Activated CD4-positive, alpha-beta T cell treated with anti-CD3 and anti-CD28 coated beads, Interleukin-2, amount 10 ng/mL, durations not matched to agents 24 days and 14 days (primary cell): Measurements from ENCODE around the gene SPINDOC. TPM values are rescaled to one million over a fixed set of nuclear protein-coding genes. Genes with fewer than 3 reads are reported as not detected.

Experiments
- DNase-seq: peaks from one replicate; pipeline ENCODE4 v3.0.0; 2022
- H3K27ac Mint-ChIP-seq: one replicate; pipeline ENCODE4 v1.8.0; 2022; ENCODE audit warnings: mild to moderate bottlenecking, mixed read lengths
- H3K27me3 Mint-ChIP-seq: one replicate; pipeline ENCODE4 v1.8.0; 2022; ENCODE audit warnings: mixed read lengths
- H3K36me3 Mint-ChIP-seq: one replicate; pipeline ENCODE4 v1.8.0; 2022; ENCODE audit warnings: low read depth, mild to moderate bottlenecking, mixed read lengths
- H3K4me1 Mint-ChIP-seq: one replicate; pipeline ENCODE4 v1.8.0; 2021; ENCODE audit warnings: mixed read lengths
- H3K4me3 Mint-ChIP-seq: one replicate; pipeline ENCODE4 v1.8.0; 2022; ENCODE audit warnings: mild to moderate bottlenecking, moderate library complexity, mixed read lengths
- H3K9me3 Mint-ChIP-seq: one replicate; pipeline ENCODE4 v1.8.0; 2021; ENCODE audit warnings: mixed read lengths
- intact Hi-C: fragments of 100-400 bp; cut with micrococcal nuclease; formaldehyde crosslinking; loops from one replicate; pipeline ENCODE4 v1.15.1; 2023
- total RNA-seq: library from RNA; stranded (reverse); gene quantifications from 2 replicates; pipeline ENCODE4 v1.2.3, GENCODE V29; 2022

Gene SPINDOC
- total RNA-seq, 1 donor from 2014 or later, result 65.8 TPM

DNA sequence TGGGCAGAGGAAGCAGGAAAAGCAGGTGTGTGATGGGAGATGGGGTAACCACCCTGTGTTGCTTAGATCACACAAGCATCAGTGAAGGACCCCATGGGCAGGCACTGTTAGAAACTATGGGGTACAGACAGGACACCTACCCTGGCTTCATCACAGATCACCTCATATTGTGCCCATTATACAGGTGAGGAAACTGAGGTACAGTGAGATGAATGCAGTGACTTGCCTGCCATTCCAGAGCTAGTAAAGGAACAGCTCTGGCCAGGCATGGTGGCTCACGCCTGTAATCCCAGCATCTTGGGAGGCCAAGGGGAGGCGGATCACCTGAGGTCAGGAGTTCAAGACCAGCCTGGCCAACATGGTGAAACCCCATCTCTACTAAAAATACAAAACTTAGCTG lies 19.8 kb downstream of the SPINDOC start:
- H3K27ac Mint-ChIP-seq, result no peak overlapping the region
- intact Hi-C loops, result no loop called here

DNA sequence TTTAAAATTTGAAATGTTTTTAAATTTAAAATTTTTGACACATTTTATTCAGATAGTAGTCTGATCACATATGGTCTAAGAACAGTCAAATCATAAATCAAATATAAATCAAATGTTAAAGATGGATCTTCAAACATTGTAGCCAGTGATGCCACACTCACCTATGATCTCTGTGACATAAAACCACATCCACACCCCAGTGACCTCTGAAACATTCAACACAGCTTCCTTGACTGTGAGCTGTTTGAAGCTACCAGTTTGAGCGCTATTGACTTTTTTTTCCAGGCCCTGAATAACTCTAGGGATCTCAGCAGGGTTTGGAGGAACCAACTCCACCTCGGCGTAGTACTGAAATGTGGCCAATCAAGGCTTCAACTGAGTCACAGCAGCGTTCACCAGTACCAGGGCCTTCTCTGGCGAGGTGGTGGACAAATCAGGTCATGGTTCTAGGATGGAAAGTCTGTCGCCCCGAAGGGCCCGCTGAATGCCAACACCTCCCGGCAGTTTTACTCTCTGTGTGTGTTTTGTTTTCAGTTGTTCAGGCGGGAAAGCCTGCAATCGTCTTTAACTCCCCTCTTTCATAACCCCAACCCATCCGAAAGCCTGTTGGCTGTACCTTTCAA lies 21.4 kb downstream of the SPINDOC start:
- Mint-ChIP-seq H3K4me3 (no peak overlapping the region), H3K27me3 (no peaks in the 10 kb centered on the region), H3K27ac (no peak overlapping the region), H3K4me1 (peaks cover 17% of the 10 kb centered on the region), H3K9me3 (no peaks in the 10 kb centered on the region), H3K36me3 (peaks cover 2% of the 10 kb centered on the region)
- no peak for DNase-seq
- intact Hi-C loops, result loop anchor here (5.0 kb wide), 1 partner anchor 153 kb away; the partner anchor contains the start of gene OTUB1

More for the DNA sequence above, 19.8 kb downstream of the SPINDOC start:
- H3K27me3 Mint-ChIP-seq, result no peaks in the 10 kb centered on the region
- DNase-seq, result no peak
- no peak overlapping the region for H3K4me3 Mint-ChIP-seq
- peaks cover 13% of the 10 kb centered on the region for H3K4me1 Mint-ChIP-seq
- H3K36me3 Mint-ChIP-seq, result peaks cover 3% of the 10 kb centered on the region
- H3K9me3 Mint-ChIP-seq, result no peaks in the 10 kb centered on the region

DNA sequence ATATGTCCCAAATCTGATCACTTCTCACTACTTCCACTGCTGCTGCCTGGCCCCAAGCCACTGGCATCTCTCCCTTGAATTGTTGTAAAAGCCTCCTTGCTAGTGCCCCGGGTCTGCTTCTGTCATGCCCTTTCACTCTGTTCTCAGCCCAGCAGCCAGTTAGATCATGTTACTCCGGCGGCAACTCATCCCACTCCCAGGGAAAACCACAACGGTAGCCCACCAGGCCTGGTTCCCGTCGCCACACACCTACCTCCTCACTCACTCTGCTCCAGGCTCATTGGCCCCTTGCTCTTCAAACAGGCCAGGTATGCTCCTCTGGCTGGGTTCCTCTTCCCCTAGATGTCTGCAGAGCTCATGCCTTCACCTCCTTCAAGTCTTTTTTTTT lies 21.9 kb downstream of the SPINDOC start:
- no peak for DNase-seq
- Mint-ChIP-seq H3K9me3 (no peaks in the 10 kb centered on the region), H3K27me3 (no peaks in the 10 kb centered on the region), H3K4me1 (peaks cover 21% of the 10 kb centered on the region), H3K4me3 (no peak overlapping the region), H3K27ac (no peak overlapping the region), H3K36me3 (peaks cover 5% of the 10 kb centered on the region)
- intact Hi-C loops, result loop anchor here (5.0 kb wide), 1 partner anchor 152 kb away; the partner anchor contains the start of gene OTUB1

DNA sequence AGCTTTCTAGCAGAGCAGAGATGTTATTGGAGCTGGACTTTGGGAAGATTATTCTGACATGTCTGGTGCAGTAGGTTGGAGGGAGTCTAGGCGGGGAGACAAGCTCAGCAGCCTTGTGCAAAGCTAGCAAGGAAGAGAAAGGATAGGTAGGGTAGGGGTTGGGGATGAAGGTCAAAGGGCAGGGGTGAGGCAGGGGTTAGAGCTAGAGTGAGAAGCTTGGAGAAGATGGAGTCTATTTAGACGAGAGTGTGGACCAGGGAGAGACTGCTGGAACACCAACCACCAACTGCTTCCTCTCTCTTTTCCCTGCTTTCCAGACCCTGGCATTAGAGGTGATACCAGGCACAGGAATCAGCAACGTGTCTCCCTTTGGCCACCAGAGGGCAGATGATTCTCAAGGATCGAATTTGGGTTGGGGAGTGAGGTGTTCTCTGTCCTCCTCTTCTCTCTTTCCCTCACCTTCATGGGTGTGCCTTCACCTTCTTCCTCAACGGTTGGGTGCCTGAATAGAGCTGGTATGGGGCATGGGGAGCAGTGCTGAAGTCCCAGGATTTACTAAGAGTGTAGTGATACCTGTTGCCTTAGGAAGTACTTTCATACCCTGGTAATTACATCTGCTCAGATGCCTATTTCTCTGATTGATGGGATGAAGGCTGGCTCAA lies 23.9 kb downstream of the SPINDOC start:
- DNase-seq, result peak; percentile 94
- intact Hi-C loops, result loop anchor here (1.0 to 5.0 kb wide), 6 partner anchors 35 to 311 kb away; partner anchors contain the start of gene OTUB1
- H3K4me1 Mint-ChIP-seq, result peaks cover 40% of the 10 kb centered on the region
- peak overlapping the region; percentile 36 for H3K4me3 Mint-ChIP-seq
- H3K27ac Mint-ChIP-seq, result peak overlapping the region; percentile 84
- no peaks in the 10 kb centered on the region for H3K27me3 Mint-ChIP-seq
- H3K9me3 Mint-ChIP-seq, result no peaks in the 10 kb centered on the region
- H3K36me3 Mint-ChIP-seq, result peaks cover 12% of the 10 kb centered on the region

DNA sequence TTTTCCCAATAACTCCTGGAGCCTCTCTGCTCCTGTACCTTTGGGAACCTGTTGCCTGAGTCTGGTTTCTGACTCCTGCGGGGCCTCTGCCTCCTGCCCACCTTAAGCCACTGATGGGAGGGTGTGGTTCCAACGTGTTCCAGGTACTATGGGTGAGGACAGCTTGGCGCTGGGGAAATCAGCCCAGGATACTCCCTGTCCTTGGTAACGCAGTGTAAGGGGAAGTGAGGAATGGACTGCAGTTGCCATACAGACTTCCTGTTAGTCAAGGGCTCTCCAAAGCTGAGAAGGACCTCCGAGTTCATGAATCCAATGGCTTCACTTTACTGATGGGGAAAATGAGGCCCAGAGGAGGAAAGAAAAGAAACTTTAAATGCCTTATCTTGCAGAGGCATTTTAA lies 24.5 kb downstream of the SPINDOC start:
- peak overlapping the region; percentile 84 for H3K27ac Mint-ChIP-seq
- no peaks in the 10 kb centered on the region for H3K27me3 Mint-ChIP-seq
- DNase-seq, result no peak
- intact Hi-C loops, result loop anchor here (1.0 to 5.0 kb wide), 9 partner anchors 25 to 957 kb away; partner anchors contain the start of genes OTUB1, SLC3A2 and SPINDOC
- H3K9me3 Mint-ChIP-seq, result no peaks in the 10 kb centered on the region
- peaks cover 17% of the 10 kb centered on the region for H3K36me3 Mint-ChIP-seq
- H3K4me1 Mint-ChIP-seq, result peaks cover 41% of the 10 kb centered on the region
- H3K4me3 Mint-ChIP-seq, result peak overlapping the region; percentile 84

DNA sequence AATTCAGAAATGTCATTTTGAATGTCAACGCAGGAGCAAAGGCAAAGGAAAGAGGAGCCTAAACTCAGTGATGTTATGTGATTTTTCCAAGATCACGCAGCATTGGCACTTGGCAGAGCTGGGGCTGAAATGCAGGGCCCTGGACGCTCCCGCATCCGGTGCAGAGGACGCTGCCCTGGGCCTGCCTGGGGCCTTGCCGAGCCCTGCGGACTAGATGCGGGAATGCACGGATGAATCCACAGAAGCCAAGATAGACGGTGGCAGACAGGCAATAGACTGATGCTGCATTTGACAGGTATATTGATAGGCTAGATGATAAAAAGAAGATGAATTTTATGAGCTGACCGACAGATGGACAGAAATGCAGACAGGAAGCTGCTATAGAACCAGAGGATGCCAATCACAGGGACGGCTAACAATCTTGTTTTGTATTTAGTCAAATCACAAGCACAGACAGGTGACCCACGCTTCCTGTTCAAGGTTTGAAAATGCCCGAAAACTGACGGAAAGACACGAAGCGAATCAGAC lies 25.0 kb downstream of the SPINDOC start:
- Mint-ChIP-seq H3K9me3 (no peaks in the 10 kb centered on the region), H3K4me1 (peaks cover 46% of the 10 kb centered on the region), H3K36me3 (peaks cover 20% of the 10 kb centered on the region), H3K27ac (peak overlapping the region; percentile 84), H3K27me3 (no peaks in the 10 kb centered on the region), H3K4me3 (peak overlapping the region; percentile 84)
- no peak for DNase-seq
- intact Hi-C loops, result loop anchor here (1.0 to 5.0 kb wide), 4 partner anchors 25 to 957 kb away; partner anchors contain the start of genes OTUB1, SLC3A2 and SPINDOC

DNA sequence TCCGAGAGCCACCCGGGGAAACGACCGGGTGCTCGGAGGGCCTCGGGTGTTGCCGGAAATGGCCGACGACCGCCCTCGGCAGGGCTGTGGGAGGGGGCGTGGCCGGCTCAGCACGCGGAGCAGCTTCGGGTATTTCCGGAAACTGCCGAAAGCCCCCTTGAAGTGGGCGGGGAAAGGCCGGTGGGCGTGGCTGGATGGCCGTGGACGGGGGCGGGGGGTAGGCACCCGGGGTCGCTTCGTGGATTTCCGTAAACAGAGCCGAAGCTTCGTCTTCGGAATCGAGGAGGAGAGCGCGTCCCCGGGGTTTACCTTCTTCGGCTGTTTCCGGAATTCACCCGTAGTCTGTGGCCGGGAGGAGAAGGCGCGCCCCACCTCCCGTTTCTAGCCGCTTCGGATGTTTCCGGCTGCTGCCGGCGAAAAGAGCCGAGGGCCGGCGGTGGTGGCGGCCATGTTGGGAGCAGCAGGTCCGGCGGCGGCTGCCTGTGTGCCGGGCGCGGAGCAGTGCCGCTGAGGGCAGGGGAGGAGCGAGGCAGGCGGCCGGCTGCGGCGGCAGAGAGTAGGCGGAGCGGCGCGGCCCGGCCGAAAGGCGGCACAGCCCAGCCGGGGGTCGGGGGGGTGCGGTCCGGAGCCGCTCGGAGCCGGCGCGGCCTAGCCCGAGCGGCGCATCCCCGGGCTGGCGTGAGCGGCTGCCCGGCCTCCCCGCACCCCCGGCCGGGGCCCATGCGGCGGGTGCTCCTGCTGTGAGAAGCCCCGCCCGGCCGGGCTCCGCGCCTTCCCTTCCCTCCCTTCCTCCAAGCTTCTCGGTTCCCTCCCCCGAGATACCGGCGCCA lies 25.6 kb downstream of the SPINDOC start, which contains the start of gene MARK2:
Gene MARK2 (plus strand): TSS at position 433 of the 830 bp plus-strand sequence. CDS start 397 bp downstream, at position 830.
- Mint-ChIP-seq H3K4me1 (peaks cover 49% of the 10 kb centered on the region), H3K27me3 (no peaks in the 10 kb centered on the region), H3K4me3 (peak within 1 kb of the TSS; percentile 92), H3K27ac (peak within 1 kb of the TSS; percentile 94), H3K9me3 (no peaks in the 10 kb centered on the region), H3K36me3 (peaks cover 25% of the 10 kb centered on the region)
- peak; percentile 100 for DNase-seq
- intact Hi-C loops, result loop anchor here (1.0 to 5.0 kb wide), 4 partner anchors 26 to 958 kb away; partner anchors contain the start of genes OTUB1, SLC3A2 and SPINDOC

DNA sequence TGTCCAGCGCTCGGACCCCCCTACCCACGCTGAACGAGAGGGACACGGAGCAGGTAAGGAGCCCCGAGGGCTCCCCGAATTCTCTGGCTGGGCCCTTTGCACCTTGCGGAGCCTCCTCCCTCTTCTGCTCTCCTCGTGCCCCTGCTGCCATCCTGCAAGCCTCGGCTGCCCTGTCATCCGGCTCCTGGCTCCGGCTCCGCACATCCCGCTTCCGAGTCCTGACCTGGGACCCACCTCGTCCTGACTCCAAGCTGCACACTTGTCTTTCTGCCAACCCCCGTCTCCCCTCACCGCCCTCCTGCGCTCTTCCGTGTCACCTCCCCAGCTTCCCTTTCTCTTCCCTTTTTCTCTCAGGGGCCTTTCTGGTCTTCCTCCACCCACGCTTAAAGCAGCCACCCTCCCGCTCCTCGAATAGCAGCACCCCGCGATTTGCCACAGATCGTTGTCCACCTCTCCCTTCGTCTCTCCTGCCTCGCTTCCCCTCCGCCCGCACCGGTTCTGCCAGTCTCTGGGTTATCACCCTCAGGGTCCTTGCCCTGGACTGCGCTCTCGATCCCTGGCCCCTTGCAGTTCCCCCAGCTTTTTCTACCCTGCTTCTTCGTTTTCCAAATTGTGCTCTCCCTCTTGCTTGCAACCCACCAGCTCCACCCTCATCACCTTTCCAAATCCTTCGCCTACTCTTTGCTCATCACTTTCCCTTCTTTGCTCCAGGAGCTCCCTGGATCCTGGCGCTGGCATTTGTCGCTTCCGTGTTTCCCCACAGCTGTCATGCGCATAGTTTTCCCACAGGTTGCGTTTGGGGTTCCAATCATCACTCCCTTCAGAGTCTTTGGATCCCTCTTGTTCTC lies 26.5 kb downstream of the SPINDOC start:
- no peaks in the 10 kb centered on the region for H3K27me3 Mint-ChIP-seq
- peaks cover 54% of the 10 kb centered on the region for H3K4me1 Mint-ChIP-seq
- H3K36me3 Mint-ChIP-seq, result peaks cover 28% of the 10 kb centered on the region
- intact Hi-C loops, result loop anchor here (1.0 to 5.0 kb wide), 4 partner anchors 27 to 959 kb away; partner anchors contain the start of genes OTUB1, SLC3A2 and SPINDOC
- peak overlapping the region; percentile 92 for H3K4me3 Mint-ChIP-seq
- peak; percentile 77 for DNase-seq
- H3K27ac Mint-ChIP-seq, result peak overlapping the region; percentile 94
- H3K9me3 Mint-ChIP-seq, result no peaks in the 10 kb centered on the region

DNA sequence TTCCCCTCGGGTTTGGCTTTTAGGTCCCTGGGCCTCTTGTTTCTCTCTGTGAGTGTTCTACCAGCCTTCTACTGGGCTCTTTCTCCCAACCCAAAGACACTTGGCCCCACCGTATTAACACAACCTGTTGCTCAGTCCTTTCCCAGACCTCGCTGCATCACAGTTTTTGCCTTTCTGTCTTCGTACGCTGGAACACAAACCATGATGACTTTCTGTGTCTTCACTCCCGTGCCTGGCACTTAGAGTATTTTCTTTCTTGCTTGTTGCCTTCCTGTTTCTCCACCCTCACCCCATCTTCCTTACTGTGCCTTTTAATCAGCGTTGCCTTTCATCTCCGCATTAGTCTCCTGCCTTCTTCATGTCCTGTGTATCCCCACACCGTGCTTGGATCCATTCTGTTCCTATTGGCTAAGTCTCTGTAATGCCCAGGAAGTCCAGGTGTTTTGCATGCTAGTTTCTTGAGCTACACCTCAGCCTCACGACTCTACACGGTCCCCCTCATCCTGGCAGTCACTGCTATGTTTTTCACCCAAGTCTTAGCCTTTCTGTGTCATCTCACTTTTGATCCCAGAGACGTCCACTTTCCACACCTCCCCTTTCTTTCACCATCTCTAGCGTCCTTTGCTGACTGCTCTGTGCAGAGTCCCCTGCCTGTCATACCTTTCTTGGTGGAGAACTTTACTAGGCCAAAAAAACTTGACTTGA lies 27.3 kb downstream of the SPINDOC start:
- intact Hi-C loops, result loop anchor here (1.0 kb wide), 1 partner anchor 26 kb away; no protein-coding TSS in a partner anchor
- DNase-seq, result peak; percentile 71
- Mint-ChIP-seq H3K27me3 (no peaks in the 10 kb centered on the region), H3K36me3 (peaks cover 30% of the 10 kb centered on the region), H3K4me3 (peak overlapping the region; percentile 92), H3K27ac (peak overlapping the region; percentile 94), H3K4me1 (peaks cover 61% of the 10 kb centered on the region), H3K9me3 (no peaks in the 10 kb centered on the region)

DNA sequence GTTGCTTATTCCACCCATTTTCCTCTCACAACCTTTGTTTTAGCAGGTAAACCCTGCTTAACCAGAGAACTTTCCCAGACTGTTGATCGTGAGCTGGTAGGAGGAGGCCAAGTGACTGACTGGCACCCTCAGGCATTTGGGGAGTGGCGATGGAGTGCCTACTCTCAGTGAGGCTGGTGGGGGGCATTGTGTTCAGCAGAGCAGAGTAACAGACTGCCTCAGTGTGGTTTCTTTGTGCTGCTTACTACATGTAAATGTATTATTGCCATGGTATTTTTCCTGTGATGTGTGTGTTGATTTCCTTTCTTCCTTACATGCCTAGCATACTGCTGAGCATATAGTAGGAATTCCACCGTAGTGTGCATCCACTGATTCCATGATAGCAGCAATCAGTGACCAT lies 28.3 kb downstream of the SPINDOC start:
- no peak overlapping the region for H3K27ac Mint-ChIP-seq
- intact Hi-C loops, result no loop called here
- no peaks in the 10 kb centered on the region for H3K27me3 Mint-ChIP-seq
- peaks cover 65% of the 10 kb centered on the region for H3K4me1 Mint-ChIP-seq
- no peak for DNase-seq
- H3K9me3 Mint-ChIP-seq, result no peaks in the 10 kb centered on the region
- H3K36me3 Mint-ChIP-seq, result peaks cover 35% of the 10 kb centered on the region
- H3K4me3 Mint-ChIP-seq, result peak overlapping the region; percentile 92

DNA sequence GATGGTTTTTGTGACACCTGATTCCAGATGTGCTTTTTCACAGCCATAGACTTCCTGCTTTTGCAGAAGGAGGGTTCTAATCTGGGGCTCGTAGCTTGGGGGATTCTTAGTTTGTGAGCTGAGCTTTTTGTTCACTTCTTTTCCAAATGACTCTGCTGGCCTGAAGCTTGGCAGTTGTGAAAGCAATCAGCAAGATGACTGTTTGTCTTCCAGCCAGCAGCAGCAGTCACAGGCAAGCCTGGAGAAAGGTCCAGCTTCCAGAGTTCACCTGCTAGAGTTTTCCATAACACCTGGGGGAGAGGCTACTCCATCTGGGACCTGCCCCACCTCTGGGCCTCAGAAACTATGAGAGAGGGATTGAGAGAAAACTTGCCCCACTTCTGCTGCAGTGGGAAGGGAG lies 29.8 kb downstream of the SPINDOC start:
- Mint-ChIP-seq H3K4me3 (no peak overlapping the region), H3K27ac (peak overlapping the region; percentile 39), H3K27me3 (no peaks in the 10 kb centered on the region), H3K9me3 (no peaks in the 10 kb centered on the region), H3K36me3 (peaks cover 38% of the 10 kb centered on the region), H3K4me1 (peaks cover 62% of the 10 kb centered on the region)
- intact Hi-C loops, result no loop called here
- no peak for DNase-seq

DNA sequence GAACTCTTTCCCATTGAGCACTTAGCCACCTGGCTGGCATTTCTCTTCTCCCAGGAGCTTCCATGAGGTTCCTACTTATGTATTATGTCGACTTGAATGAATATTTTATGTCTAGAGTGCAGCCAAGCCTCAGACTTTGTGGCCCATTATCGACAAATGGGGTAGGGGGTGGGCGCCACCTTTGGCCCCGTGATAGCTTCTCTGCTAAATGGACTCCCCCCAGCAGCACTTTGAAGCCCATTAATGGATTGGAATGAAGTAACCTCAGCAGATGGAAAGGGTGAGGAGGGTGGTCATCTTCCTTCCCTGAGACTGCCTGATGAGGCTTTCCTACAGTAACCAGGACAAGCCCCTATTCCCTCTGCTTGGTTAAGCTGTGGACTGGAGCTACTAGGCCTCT lies 31.6 kb downstream of the SPINDOC start:
- Mint-ChIP-seq H3K9me3 (no peaks in the 10 kb centered on the region), H3K27ac (no peak overlapping the region), H3K27me3 (no peaks in the 10 kb centered on the region), H3K4me3 (no peak overlapping the region), H3K36me3 (peaks cover 41% of the 10 kb centered on the region), H3K4me1 (peaks cover 68% of the 10 kb centered on the region)
- DNase-seq, result no peak
- intact Hi-C loops, result no loop called here
